ENCODE results near the gene PTPRT. TPM values are rescaled to one million over a fixed set of nuclear protein-coding genes. Genes with fewer than 3 reads are reported as not detected.

The PTPRT gene
- total RNA-seq, 2 donors from 2014 or later, result 0.11 to 0.35 TPM

DNA sequence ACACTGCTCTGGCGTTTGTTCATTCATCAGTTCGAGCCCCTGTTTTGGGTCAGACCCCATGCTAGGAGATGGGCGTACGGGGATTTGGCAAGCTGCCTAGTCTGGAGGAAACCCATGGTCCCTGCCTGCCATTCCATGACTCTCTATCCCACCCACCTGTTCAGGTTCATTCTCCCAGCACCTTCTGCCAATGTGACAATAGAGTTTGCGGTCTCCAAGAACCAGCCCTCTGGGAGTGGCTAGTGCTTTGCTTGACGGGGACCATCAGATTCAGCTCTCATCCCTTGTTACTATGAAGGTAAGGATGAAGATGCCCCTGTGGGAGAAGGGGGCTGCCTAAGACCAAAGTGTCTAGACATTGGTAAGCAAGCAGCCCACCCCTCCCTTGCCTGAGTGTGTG is 345.0 kb downstream of the PTPRT start:
- Histone ChIP-seq H3K4me1 (no peaks in the 10 kb centered on the region), H3K27me3 (no peaks in the 10 kb centered on the region), H3K4me3 (no peak overlapping the region), H3K36me3 (no peaks in the 10 kb centered on the region), H3K27ac (no peak overlapping the region), H3K9me3 (no peaks in the 10 kb centered on the region)
- no peak for DNase-seq (ENCODE audit: low spot score)
- no peak for TF ChIP-seq CTCF (IDR thresholded peaks at IDR 0.05)

DNA sequence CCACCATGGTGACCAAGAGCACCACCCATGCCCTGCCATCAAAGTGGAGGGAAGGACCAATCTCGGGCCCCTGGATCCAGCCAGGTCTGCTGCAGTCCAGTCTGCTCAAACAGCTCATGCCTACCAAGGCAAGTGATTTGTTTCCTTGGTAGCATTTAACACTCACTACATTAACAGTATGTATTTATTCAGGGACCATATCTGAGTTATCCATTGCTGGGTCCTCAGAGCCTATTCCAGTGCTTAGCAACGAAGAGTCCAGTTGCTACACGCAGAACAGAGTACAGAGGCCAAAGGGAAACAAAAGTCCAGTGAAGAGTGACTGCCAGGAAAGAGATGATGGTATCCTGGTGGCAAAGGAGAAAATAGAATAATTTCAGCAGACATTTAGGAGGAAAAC is 352.2 kb downstream of the PTPRT start:
- Histone ChIP-seq H3K27me3 (no peaks in the 10 kb centered on the region), H3K4me3 (no peak overlapping the region), H3K27ac (no peak overlapping the region), H3K4me1 (no peaks in the 10 kb centered on the region), H3K36me3 (no peaks in the 10 kb centered on the region), H3K9me3 (no peaks in the 10 kb centered on the region)
- no peak for DNase-seq (ENCODE audit: low spot score)
- TF ChIP-seq CTCF (IDR thresholded peaks at IDR 0.05), result no peak

DNA sequence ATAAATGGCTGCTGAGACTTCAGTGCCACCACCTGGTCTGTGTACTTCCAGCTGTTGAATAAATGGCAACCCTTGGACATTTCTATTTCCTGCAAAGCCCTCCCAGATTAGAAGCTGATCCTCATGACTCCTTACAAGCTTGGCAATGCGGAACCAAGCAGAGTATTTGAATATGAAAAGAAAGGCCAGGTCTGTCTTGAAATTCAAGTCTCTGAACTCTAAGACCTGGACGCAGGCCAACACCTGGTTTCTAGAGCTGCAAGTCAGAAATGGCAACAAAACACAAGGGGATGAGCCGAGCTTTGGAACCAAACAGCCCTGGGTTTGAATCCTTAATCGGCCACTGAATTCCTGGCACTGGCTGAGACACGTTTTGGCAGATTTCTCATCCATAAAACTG is 353.4 kb downstream of the PTPRT start:
- no peak for TF ChIP-seq CTCF (IDR thresholded peaks at IDR 0.05)
- H3K36me3 ChIP-seq, result no peaks in the 10 kb centered on the region
- no peak for DNase-seq (ENCODE audit: low spot score)
- H3K9me3 ChIP-seq, result no peaks in the 10 kb centered on the region
- no peak overlapping the region for H3K4me3 ChIP-seq
- no peaks in the 10 kb centered on the region for H3K27me3 ChIP-seq
- H3K27ac ChIP-seq, result no peak overlapping the region
- no peaks in the 10 kb centered on the region for H3K4me1 ChIP-seq

- no peaks in the 10 kb centered on the region for H3K36me3 ChIP-seq
- no peak for DNase-seq (ENCODE audit: low spot score)
- H3K9me3 ChIP-seq, result no peaks in the 10 kb centered on the region
- no peaks in the 10 kb centered on the region for H3K4me1 ChIP-seq
- TF ChIP-seq CTCF (IDR thresholded peaks at IDR 0.05), result no peak
- H3K27me3 ChIP-seq, result no peaks in the 10 kb centered on the region
- H3K4me3 ChIP-seq, result no peak overlapping the region
- H3K27ac ChIP-seq, result no peak overlapping the region
These were observed 381.8 kb downstream of the PTPRT start for GRCh38 chr20:42807876-42808275.

DNA sequence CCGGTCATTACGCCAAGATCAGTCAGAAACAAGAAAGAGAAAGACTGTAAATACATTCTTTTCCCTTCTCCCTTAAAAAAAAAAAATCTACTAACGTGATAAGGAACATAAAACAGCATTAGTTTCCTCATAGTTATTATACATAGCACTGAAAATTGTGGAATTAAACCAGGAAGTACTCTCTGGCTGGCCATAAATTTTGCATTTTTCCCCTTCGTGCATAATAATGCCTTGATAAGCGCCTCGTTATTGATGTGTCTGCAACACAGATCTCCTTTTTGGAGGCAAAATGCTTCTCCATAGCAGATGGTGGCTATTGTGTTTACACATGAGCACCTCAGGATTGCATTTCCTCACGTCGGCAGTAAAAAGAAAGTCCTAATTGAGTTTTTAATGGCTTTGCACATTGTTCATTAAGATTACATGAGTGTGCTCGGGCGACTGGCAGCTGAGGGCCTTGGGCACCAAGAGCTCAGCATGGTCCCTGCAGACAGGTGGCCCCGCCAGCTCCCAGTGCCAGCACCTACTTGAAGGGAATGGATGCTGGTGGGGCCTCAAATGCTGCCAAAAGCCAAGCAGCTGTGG is 394.5 kb downstream of the PTPRT start:
- Histone ChIP-seq H3K4me3 (no peak overlapping the region), H3K36me3 (no peaks in the 10 kb centered on the region), H3K4me1 (no peaks in the 10 kb centered on the region), H3K27ac (no peak overlapping the region), H3K9me3 (no peaks in the 10 kb centered on the region), H3K27me3 (no peaks in the 10 kb centered on the region)
- TF ChIP-seq CTCF (IDR thresholded peaks at IDR 0.05), result no peak
- DNase-seq (ENCODE audit: low spot score), result no peak

GRCh38 chr20:42792052-42792451 is 397.7 kb downstream of the PTPRT start:
- H3K4me3 ChIP-seq, result no peak overlapping the region
- no peaks in the 10 kb centered on the region for H3K27me3 ChIP-seq
- no peaks in the 10 kb centered on the region for H3K9me3 ChIP-seq
- H3K4me1 ChIP-seq, result no peaks in the 10 kb centered on the region
- TF ChIP-seq CTCF (IDR thresholded peaks at IDR 0.05), result no peak
- H3K27ac ChIP-seq, result no peak overlapping the region
- no peak for DNase-seq (ENCODE audit: low spot score)
- H3K36me3 ChIP-seq, result no peaks in the 10 kb centered on the region
